Chondrocyte (in vitro differentiated cells): ENCODE data around the gene SMARCA4. TPM values are rescaled to one million over a fixed set of nuclear protein-coding genes. Genes with fewer than 3 reads are reported as not detected.

ENCODE experiments used
- DNase-seq: peaks from one replicate; pipeline ENCODE4 v3.0.0; 2021; ENCODE audit warnings: mixed read lengths, low spot score
- H3K27ac Mint-ChIP-seq: one replicate; pipeline ENCODE4 v1.8.0; 2021; ENCODE audit warnings: mild to moderate bottlenecking, moderate library complexity, mixed read lengths; ENCODE audit not compliant: unreplicated experiment
- H3K27me3 Mint-ChIP-seq: 2 replicates; pipeline ENCODE4 v1.8.0; 2021; ENCODE audit warnings: low read depth, mixed read lengths
- H3K36me3 Mint-ChIP-seq: 2 replicates; pipeline ENCODE4 v1.8.0; 2021; ENCODE audit warnings: low read depth, mixed read lengths
- H3K4me1 Mint-ChIP-seq: 2 replicates; pipeline ENCODE4 v1.8.0; 2021; ENCODE audit warnings: low read depth, mild to moderate bottlenecking, mixed read lengths
- H3K4me3 Mint-ChIP-seq: one replicate; pipeline ENCODE4 v1.8.0; 2021; ENCODE audit warnings: mild to moderate bottlenecking, moderate library complexity, mixed read lengths; ENCODE audit not compliant: unreplicated experiment
- H3K9me3 Mint-ChIP-seq: 2 replicates; pipeline ENCODE4 v1.8.0; 2021; ENCODE audit warnings: low read depth, mixed read lengths
- long read RNA-seq: library from polyadenylated mRNA; stranded (forward); transcript quantifications from one replicate; pipeline ENCODE4 v2.0.0, GENCODE V29; 2021
- total RNA-seq: library from RNA; stranded (reverse); gene quantifications from 3 replicates; pipeline ENCODE4 v1.2.1, GENCODE V29; 2021
- TF ChIP-seq, protein P1 (sequence below): fragments of 200-600 bp; sonication (generic); IDR thresholded peaks from 2 replicates; pipeline ENCODE4 v1.5.0; 2021; ENCODE audit warnings: antibody characterized with exemption, mild to moderate bottlenecking, moderate library complexity

The SMARCA4 gene
- total RNA-seq, result 107 to 121 TPM (median 115 TPM) in 3 replicates
- long read RNA-seq, full-length matches to known transcripts, result 49 of 173 reads
- long read RNA-seq, partial matches to known transcripts, result 92 of 173 reads
- long read RNA-seq, other reads (novel, unspliced or antisense), result 32 of 173 reads

DNA sequence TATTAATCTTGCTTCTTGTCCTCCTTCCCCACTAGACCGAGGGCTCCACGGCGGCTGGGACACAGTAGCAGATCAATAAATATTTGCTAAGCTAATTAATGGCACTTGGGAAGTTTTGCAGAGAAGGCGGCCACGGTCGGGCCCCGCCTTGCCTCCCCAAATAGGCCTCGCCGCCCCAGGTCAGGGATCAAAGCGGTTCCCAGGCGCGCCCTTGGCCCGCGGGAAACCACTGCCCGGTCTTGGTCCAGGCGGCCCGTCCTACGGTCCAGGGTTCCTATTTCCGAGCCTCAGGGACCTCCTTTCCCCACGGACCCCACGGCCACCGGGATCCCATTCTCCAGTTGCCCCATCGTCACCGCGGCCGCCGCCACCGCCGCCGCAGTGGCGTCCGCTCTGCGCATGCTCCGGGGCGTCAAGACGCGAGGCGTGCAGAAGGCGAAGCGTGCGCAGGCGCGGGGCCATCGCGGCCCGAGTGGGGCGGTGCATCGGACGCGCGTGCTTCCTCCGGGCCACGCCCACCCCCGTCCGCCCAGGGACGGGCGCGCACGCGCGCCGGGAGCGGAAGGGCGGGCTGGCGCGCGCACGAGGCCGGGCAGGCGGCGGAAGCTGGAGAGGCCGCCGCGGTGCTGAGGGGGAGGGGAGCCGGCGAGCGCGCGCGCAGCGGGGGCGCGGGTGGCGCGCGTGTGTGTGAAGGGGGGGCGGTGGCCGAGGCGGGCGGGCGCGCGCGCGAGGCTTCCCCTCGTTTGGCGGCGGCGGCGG, at the start of gene SMARCA4:
Gene SMARCA4 (plus strand): TSS at position 717 of the 759 bp plus-strand sequence. CDS start 23,122 bp downstream, outside the sequence.
- Mint-ChIP-seq H3K36me3 (no peaks in the 10 kb centered on the region), H3K4me3 (peak within 1 kb of the TSS; percentile 87), H3K4me1 (peaks cover 34% of the 10 kb centered on the region), H3K27ac (peak within 1 kb of the TSS; percentile 93), H3K9me3 (no peaks in the 10 kb centered on the region), H3K27me3 (no peaks in the 10 kb centered on the region)
- TF ChIP-seq, protein P1, sequence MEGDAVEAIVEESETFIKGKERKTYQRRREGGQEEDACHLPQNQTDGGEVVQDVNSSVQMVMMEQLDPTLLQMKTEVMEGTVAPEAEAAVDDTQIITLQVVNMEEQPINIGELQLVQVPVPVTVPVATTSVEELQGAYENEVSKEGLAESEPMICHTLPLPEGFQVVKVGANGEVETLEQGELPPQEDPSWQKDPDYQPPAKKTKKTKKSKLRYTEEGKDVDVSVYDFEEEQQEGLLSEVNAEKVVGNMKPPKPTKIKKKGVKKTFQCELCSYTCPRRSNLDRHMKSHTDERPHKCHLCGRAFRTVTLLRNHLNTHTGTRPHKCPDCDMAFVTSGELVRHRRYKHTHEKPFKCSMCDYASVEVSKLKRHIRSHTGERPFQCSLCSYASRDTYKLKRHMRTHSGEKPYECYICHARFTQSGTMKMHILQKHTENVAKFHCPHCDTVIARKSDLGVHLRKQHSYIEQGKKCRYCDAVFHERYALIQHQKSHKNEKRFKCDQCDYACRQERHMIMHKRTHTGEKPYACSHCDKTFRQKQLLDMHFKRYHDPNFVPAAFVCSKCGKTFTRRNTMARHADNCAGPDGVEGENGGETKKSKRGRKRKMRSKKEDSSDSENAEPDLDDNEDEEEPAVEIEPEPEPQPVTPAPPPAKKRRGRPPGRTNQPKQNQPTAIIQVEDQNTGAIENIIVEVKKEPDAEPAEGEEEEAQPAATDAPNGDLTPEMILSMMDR, result no peak
- peak; percentile 99 for DNase-seq

GRCh38 chr19:10911579-10912363, 49.1 kb upstream of the SMARCA4 start:
- Mint-ChIP-seq H3K27me3 (no peaks in the 10 kb centered on the region), H3K36me3 (peaks cover 12% of the 10 kb centered on the region), H3K4me1 (peaks cover 6% of the 10 kb centered on the region), H3K27ac (no peak overlapping the region), H3K4me3 (no peak overlapping the region), H3K9me3 (no peaks in the 10 kb centered on the region)
- peak; percentile 82 for DNase-seq
- TF ChIP-seq, protein P1, result no peak

- Mint-ChIP-seq H3K9me3 (no peaks in the 10 kb centered on the region), H3K27me3 (no peaks in the 10 kb centered on the region), H3K36me3 (peaks cover 12% of the 10 kb centered on the region), H3K4me1 (peaks cover 6% of the 10 kb centered on the region), H3K4me3 (no peak overlapping the region), H3K27ac (no peak overlapping the region)
- no peak for DNase-seq
- TF ChIP-seq, protein P1, result no peak
Observed at GRCh38 chr19:10912619-10913018, 48.2 kb upstream of the SMARCA4 start.

- H3K9me3 Mint-ChIP-seq, result no peaks in the 10 kb centered on the region
- H3K27ac Mint-ChIP-seq, result no peak overlapping the region
- no peak for DNase-seq
- peaks cover 6% of the 10 kb centered on the region for H3K4me1 Mint-ChIP-seq
- H3K36me3 Mint-ChIP-seq, result peaks cover 10% of the 10 kb centered on the region
- H3K27me3 Mint-ChIP-seq, result no peaks in the 10 kb centered on the region
- TF ChIP-seq, protein P1, result no peak
- H3K4me3 Mint-ChIP-seq, result no peak overlapping the region
Observed at GRCh38 chr19:10913716-10914340, 47.0 kb upstream of the SMARCA4 start.
